ENCODE data around the gene OSBPL8.
"Not testable (repeated sequence)": the region's sequence is repeated elsewhere in the genome, so short reads cannot be mapped to it uniquely, and the experiment has no call there.

OSBPL8 gene

GRCh38 chr12:76345569-76345968 is 214.0 kb downstream of the OSBPL8 start:
- no peak for DNase-seq

- no peak for DNase-seq
Measured at GRCh38 chr12:76341436-76342030, 218.0 kb downstream of the OSBPL8 start.

GRCh38 chr12:76340680-76341435 is 218.7 kb downstream of the OSBPL8 start:
- DNase-seq = no peak

GRCh38 chr12:76337583-76337982 is 222.0 kb downstream of the OSBPL8 start:
- no peak for DNase-seq

- no peak for DNase-seq
Measured at GRCh38 chr12:76332606-76333005, 227.0 kb downstream of the OSBPL8 start.

- DNase-seq = no peak
Measured at GRCh38 chr12:76329606-76330005, 230.0 kb downstream of the OSBPL8 start.

- DNase-seq = no peak
Measured at GRCh38 chr12:76329159-76329558, 230.4 kb downstream of the OSBPL8 start.

GRCh38 chr12:76319595-76320319 is 239.8 kb downstream of the OSBPL8 start:
- DNase-seq = not testable (repeated sequence)

GRCh38 chr12:76318773-76319594 is 240.6 kb downstream of the OSBPL8 start:
- DNase-seq = no peak

- DNase-seq = no peak
Measured at GRCh38 chr12:76317976-76318375, 241.6 kb downstream of the OSBPL8 start.

- no peak for DNase-seq
Measured at GRCh38 chr12:76316468-76316867, 243.1 kb downstream of the OSBPL8 start.

GRCh38 chr12:76313299-76313698 is 246.3 kb downstream of the OSBPL8 start:
- DNase-seq = no peak

GRCh38 chr12:76312315-76312714 is 247.3 kb downstream of the OSBPL8 start:
- no peak for DNase-seq

GRCh38 chr12:76311796-76312195 is 247.8 kb downstream of the OSBPL8 start:
- DNase-seq = no peak

- no peak for DNase-seq
Measured at GRCh38 chr12:76310110-76310509, 249.5 kb downstream of the OSBPL8 start.

- no peak for DNase-seq
Measured at GRCh38 chr12:76308866-76309265, 250.7 kb downstream of the OSBPL8 start.

GRCh38 chr12:76307083-76307482 is 252.5 kb downstream of the OSBPL8 start:
- no peak for DNase-seq

GRCh38 chr12:76303989-76304460 is 255.5 kb downstream of the OSBPL8 start:
- no peak for DNase-seq

- DNase-seq = no peak
Measured at GRCh38 chr12:76303365-76303764, 256.2 kb downstream of the OSBPL8 start.
